ENCODE measurements around the gene AP1S3.
A peak's percentile ranks its signal among the peaks of the same experiment; 100 is the strongest.
"Not testable (repeated sequence)": the region's sequence is repeated elsewhere in the genome, so short reads cannot be mapped to it uniquely, and the experiment has no call there.

The AP1S3 gene

GRCh38 chr2:223854741-223855140 lies 17.4 kb upstream of the AP1S3 start:
- FAIRE-seq = no peak
- no peak for DNase-seq (ENCODE audit: insufficient read length, low spot score)

- DNase-seq (ENCODE audit: insufficient read length, low spot score) (no peak), FAIRE-seq (no peak)
Observed at GRCh38 chr2:223853425-223853837, 16.0 kb upstream of the AP1S3 start.

- FAIRE-seq (no peak), DNase-seq (ENCODE audit: insufficient read length, low spot score) (no peak)
Observed at GRCh38 chr2:223852281-223852795, 15.0 kb upstream of the AP1S3 start.

GRCh38 chr2:223847410-223847809 lies 10.0 kb upstream of the AP1S3 start:
- FAIRE-seq = no peak

GRCh38 chr2:223846515-223846914 lies 9.1 kb upstream of the AP1S3 start:
- DNase-seq (ENCODE audit: insufficient read length, low spot score) = peak; percentile 24
- FAIRE-seq = no peak

More at GRCh38 chr2:223847410-223847809, 10.0 kb upstream of the AP1S3 start:
- DNase-seq (ENCODE audit: insufficient read length, low spot score) = no peak

- no peak for DNase-seq (ENCODE audit: insufficient read length, low spot score)
- no peak for FAIRE-seq
Observed at GRCh38 chr2:223841436-223842190, 4.2 kb upstream of the AP1S3 start.

GRCh38 chr2:223835701-223836532 lies 1.5 kb downstream of the AP1S3 start:
- FAIRE-seq (no peak), DNase-seq (ENCODE audit: insufficient read length, low spot score) (no peak)

GRCh38 chr2:223834431-223834830 lies 3.0 kb downstream of the AP1S3 start:
- DNase-seq (ENCODE audit: insufficient read length, low spot score) (no peak), FAIRE-seq (no peak)

- DNase-seq (ENCODE audit: insufficient read length, low spot score) = no peak
- FAIRE-seq = no peak
Observed at GRCh38 chr2:223832241-223832903, 5.0 kb downstream of the AP1S3 start.

- DNase-seq (ENCODE audit: insufficient read length, low spot score) (no peak), FAIRE-seq (no peak)
Observed at GRCh38 chr2:223829128-223829527, 8.3 kb downstream of the AP1S3 start.

- no peak for FAIRE-seq
- DNase-seq (ENCODE audit: insufficient read length, low spot score) = no peak
Observed at GRCh38 chr2:223828314-223828713, 9.1 kb downstream of the AP1S3 start.

- DNase-seq (ENCODE audit: insufficient read length, low spot score) (no peak), FAIRE-seq (no peak)
Observed at GRCh38 chr2:223826995-223827394, 10.4 kb downstream of the AP1S3 start.

GRCh38 chr2:223824301-223824700 lies 13.1 kb downstream of the AP1S3 start:
- DNase-seq (ENCODE audit: insufficient read length, low spot score) = no peak
- FAIRE-seq = no peak

GRCh38 chr2:223822818-223823217 lies 14.6 kb downstream of the AP1S3 start:
- FAIRE-seq (no peak), DNase-seq (ENCODE audit: insufficient read length, low spot score) (no peak)

- no peak for FAIRE-seq
Observed at GRCh38 chr2:223820549-223820948, 16.8 kb downstream of the AP1S3 start.

GRCh38 chr2:223819891-223820290 lies 17.5 kb downstream of the AP1S3 start:
- FAIRE-seq (no peak), DNase-seq (ENCODE audit: insufficient read length, low spot score) (no peak)

More at GRCh38 chr2:223820549-223820948, 16.8 kb downstream of the AP1S3 start:
- DNase-seq (ENCODE audit: insufficient read length, low spot score) = no peak

GRCh38 chr2:223815884-223816570 lies 21.4 kb downstream of the AP1S3 start:
- FAIRE-seq = no peak

GRCh38 chr2:223815186-223815883 lies 22.0 kb downstream of the AP1S3 start:
- no peak for FAIRE-seq

More at GRCh38 chr2:223815884-223816570, 21.4 kb downstream of the AP1S3 start:
- DNase-seq (ENCODE audit: insufficient read length, low spot score) = no peak

GRCh38 chr2:223814764-223815163 lies 22.6 kb downstream of the AP1S3 start:
- not testable (repeated sequence) for FAIRE-seq; DNase-seq (ENCODE audit: insufficient read length, low spot score)

More at GRCh38 chr2:223815186-223815883, 22.0 kb downstream of the AP1S3 start:
- peak; percentile 51 for DNase-seq (ENCODE audit: insufficient read length, low spot score)

GRCh38 chr2:223813329-223813728 lies 24.1 kb downstream of the AP1S3 start:
- FAIRE-seq = no peak

More at GRCh38 chr2:223813329-223813728, 24.1 kb downstream of the AP1S3 start:
- DNase-seq (ENCODE audit: insufficient read length, low spot score) = no peak

Measured in HTR-8/SVneo (cell line).